MM.1S (cell line): ENCODE results near the gene RIN2.

Experiments
- EZH2 ChIP-seq: fragments of 300-600 bp; sonication (generic); optimal IDR thresholded peaks from 2 replicates; pipeline ENCODE3; 2017; ENCODE audit warnings: low read depth, mild to moderate bottlenecking, antibody characterized with exemption, low read length, mixed read lengths
- TF ChIP-seq, protein P1 (sequence below): fragments of 300-600 bp; sonication (generic); IDR thresholded peaks from 2 replicates; pipeline ENCODE4 v1.5.1; 2016; ENCODE audit warnings: antibody characterized with exemption, low read length, mixed read lengths

DNA sequence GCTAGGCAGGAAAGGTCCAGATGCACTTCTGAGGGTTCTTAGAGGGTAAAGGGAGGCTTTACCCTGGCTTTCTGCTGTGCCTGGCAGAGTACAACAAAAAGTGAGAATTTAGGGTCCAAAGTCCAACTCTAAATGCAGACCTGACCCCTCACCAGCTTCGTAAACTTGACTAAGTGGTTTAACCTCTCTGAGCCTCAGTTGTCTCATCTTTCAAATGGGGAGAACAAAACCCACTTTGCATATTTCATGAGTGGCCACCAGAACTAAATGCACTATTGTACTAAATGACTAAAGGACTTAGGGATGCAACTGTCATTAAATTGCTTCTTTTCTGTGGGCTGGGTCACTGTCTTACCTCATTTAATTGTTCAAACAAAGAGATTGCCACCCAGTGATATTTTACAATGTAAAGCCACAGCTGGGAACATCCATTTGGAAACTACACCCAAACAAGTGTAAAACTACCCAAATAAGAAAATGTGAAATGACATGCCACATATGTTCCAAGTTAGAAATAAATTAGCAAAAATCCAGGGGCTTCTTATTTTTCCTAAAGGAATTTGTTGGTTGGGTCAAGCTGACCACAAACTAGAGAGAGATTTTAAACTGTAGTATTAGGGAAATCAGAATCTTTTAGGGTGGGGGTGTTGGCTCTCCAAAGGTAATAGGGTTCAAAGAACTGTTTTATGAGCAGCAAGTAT, 48.3 kb upstream of the RIN2 start:
- TF ChIP-seq, protein P1, sequence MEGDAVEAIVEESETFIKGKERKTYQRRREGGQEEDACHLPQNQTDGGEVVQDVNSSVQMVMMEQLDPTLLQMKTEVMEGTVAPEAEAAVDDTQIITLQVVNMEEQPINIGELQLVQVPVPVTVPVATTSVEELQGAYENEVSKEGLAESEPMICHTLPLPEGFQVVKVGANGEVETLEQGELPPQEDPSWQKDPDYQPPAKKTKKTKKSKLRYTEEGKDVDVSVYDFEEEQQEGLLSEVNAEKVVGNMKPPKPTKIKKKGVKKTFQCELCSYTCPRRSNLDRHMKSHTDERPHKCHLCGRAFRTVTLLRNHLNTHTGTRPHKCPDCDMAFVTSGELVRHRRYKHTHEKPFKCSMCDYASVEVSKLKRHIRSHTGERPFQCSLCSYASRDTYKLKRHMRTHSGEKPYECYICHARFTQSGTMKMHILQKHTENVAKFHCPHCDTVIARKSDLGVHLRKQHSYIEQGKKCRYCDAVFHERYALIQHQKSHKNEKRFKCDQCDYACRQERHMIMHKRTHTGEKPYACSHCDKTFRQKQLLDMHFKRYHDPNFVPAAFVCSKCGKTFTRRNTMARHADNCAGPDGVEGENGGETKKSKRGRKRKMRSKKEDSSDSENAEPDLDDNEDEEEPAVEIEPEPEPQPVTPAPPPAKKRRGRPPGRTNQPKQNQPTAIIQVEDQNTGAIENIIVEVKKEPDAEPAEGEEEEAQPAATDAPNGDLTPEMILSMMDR = no peak
- no peak for TF ChIP-seq EZH2
